ENCODE data around the gene C1orf21. TPM values are rescaled to one million over a fixed set of nuclear protein-coding genes. Genes with fewer than 3 reads are reported as not detected.

The C1orf21 gene
- total RNA-seq, 1 donor = 17.0 TPM

DNA sequence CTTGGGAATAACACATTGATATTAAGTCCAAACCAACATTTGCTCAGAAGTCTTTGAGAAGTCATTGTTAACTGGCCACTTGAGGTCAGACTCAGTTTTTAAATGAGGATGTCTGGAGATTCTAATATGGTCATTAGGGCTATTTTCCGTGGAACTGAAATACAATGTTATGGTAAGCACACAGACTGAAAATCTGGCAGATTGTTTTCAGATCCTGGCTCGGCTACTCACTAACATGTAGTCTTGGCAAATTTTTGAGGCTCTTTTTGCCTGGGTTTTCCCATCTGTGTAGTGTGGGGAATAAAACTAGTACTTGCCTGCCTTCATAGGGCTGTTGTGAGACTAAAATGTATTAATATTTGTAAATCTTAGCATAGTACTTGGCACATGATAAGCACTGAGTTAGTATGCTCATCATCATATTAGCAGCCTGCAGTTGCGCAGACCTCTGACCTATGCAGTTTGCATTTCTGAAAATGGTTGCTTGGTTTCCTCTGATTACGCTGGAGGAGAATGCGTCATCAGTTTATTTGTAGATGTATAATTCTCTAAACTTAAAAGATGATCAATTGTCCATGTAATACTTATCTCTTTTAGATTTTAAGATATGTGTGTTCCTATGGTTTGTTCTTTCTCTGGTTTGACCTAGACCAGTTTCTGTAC, 100.8 kb downstream of the C1orf21 start:
- Histone ChIP-seq H3K27ac (ENCODE audit: low read depth, low read length) (no peak overlapping the region), H3K36me3 (ENCODE audit: insufficient read depth, low read length) (no peaks in the 10 kb centered on the region), H3K79me2 (ENCODE audit: insufficient read depth, low read length) (peaks cover 19% of the 10 kb centered on the region), H3K4me2 (ENCODE audit: insufficient read depth, low read length) (no peak overlapping the region), H2AFZ (ENCODE audit: low read length) (no peak overlapping the region), H3K4me3 (ENCODE audit: insufficient read depth, low read length) (no peak overlapping the region), H3K9me3 (ENCODE audit: low read depth, low read length) (no peaks in the 10 kb centered on the region), H3K27me3 (ENCODE audit: insufficient read depth, low read length) (no peaks in the 10 kb centered on the region), H4K20me1 (ENCODE audit: insufficient read depth, low read length) (no peaks in the 10 kb centered on the region), H3K4me1 (ENCODE audit: insufficient read depth, low read length) (peaks cover 46% of the 10 kb centered on the region)
- no peak for DNase-seq (ENCODE audit: insufficient read length, low spot score, missing footprints)
- no peak for TF ChIP-seq CTCF (IDR thresholded peaks at IDR 0.05; ENCODE audit: extremely low read depth, low read depth, low read length)

- Histone ChIP-seq H4K20me1 (ENCODE audit: insufficient read depth, low read length) (no peaks in the 10 kb centered on the region), H3K36me3 (ENCODE audit: insufficient read depth, low read length) (no peaks in the 10 kb centered on the region), H3K4me2 (ENCODE audit: insufficient read depth, low read length) (no peak overlapping the region), H2AFZ (ENCODE audit: low read length) (no peak overlapping the region), H3K9me3 (ENCODE audit: low read depth, low read length) (no peaks in the 10 kb centered on the region), H3K27ac (ENCODE audit: low read depth, low read length) (peak overlapping the region; percentile 34), H3K4me3 (ENCODE audit: insufficient read depth, low read length) (no peak overlapping the region), H3K4me1 (ENCODE audit: insufficient read depth, low read length) (peaks cover 32% of the 10 kb centered on the region), H3K27me3 (ENCODE audit: insufficient read depth, low read length) (no peaks in the 10 kb centered on the region), H3K79me2 (ENCODE audit: insufficient read depth, low read length) (peaks cover 28% of the 10 kb centered on the region)
- no peak for DNase-seq (ENCODE audit: insufficient read length, low spot score, missing footprints)
- no peak for TF ChIP-seq CTCF (IDR thresholded peaks at IDR 0.05; ENCODE audit: extremely low read depth, low read depth, low read length)
Measured at GRCh38 chr1:184489908-184490307, 103.1 kb downstream of the C1orf21 start.

- no peak for DNase-seq (ENCODE audit: insufficient read length, low spot score, missing footprints)
- Histone ChIP-seq H3K36me3 (ENCODE audit: insufficient read depth, low read length) (no peaks in the 10 kb centered on the region), H2AFZ (ENCODE audit: low read length) (peak overlapping the region; percentile 36), H4K20me1 (ENCODE audit: insufficient read depth, low read length) (no peaks in the 10 kb centered on the region), H3K79me2 (ENCODE audit: insufficient read depth, low read length) (peaks cover 16% of the 10 kb centered on the region), H3K9me3 (ENCODE audit: low read depth, low read length) (no peaks in the 10 kb centered on the region), H3K4me1 (ENCODE audit: insufficient read depth, low read length) (peaks cover 25% of the 10 kb centered on the region), H3K27ac (ENCODE audit: low read depth, low read length) (peak overlapping the region; percentile 94), H3K27me3 (ENCODE audit: insufficient read depth, low read length) (no peaks in the 10 kb centered on the region), H3K4me2 (ENCODE audit: insufficient read depth, low read length) (no peak overlapping the region), H3K4me3 (ENCODE audit: insufficient read depth, low read length) (no peak overlapping the region)
- TF ChIP-seq CTCF (IDR thresholded peaks at IDR 0.05; ENCODE audit: extremely low read depth, low read depth, low read length) = no peak
Measured at GRCh38 chr1:184492536-184492935, 105.7 kb downstream of the C1orf21 start.

DNA sequence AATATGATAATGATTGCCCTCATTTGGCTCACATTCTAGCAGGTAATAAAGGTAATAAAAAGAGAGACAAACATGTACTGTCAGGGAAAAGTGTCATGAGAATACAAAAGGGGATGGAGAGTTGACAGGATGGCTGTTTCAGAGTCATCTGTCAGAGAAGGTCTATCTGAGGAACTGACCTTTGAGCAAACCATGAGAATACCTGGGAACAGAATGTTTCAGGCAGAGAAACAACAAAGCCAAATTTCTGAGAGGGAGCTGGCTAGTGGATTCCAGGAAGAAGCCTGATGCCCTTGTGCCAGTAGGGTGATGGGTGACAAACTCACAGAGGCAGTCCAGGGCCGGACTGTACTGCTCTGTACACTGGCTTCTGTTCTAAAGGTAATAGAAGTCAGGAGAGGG, 107.2 kb downstream of the C1orf21 start:
- no peaks in the 10 kb centered on the region for H3K9me3 ChIP-seq (ENCODE audit: low read depth, low read length)
- H3K4me3 ChIP-seq (ENCODE audit: insufficient read depth, low read length) = no peak overlapping the region
- DNase-seq (ENCODE audit: insufficient read length, low spot score, missing footprints) = no peak
- no peak overlapping the region for H3K27ac ChIP-seq (ENCODE audit: low read depth, low read length)
- no peaks in the 10 kb centered on the region for H3K36me3 ChIP-seq (ENCODE audit: insufficient read depth, low read length)
- no peaks in the 10 kb centered on the region for H3K27me3 ChIP-seq (ENCODE audit: insufficient read depth, low read length)
- TF ChIP-seq CTCF (IDR thresholded peaks at IDR 0.05; ENCODE audit: extremely low read depth, low read depth, low read length) = no peak
- H3K4me2 ChIP-seq (ENCODE audit: insufficient read depth, low read length) = no peak overlapping the region
- no peaks in the 10 kb centered on the region for H4K20me1 ChIP-seq (ENCODE audit: insufficient read depth, low read length)
- H3K4me1 ChIP-seq (ENCODE audit: insufficient read depth, low read length) = peaks cover 26% of the 10 kb centered on the region
- no peak overlapping the region for H2AFZ ChIP-seq (ENCODE audit: low read length)
- H3K79me2 ChIP-seq (ENCODE audit: insufficient read depth, low read length) = peaks cover 19% of the 10 kb centered on the region
